Measurements from ENCODE around the gene DCDC2.

The DCDC2 gene

DNA sequence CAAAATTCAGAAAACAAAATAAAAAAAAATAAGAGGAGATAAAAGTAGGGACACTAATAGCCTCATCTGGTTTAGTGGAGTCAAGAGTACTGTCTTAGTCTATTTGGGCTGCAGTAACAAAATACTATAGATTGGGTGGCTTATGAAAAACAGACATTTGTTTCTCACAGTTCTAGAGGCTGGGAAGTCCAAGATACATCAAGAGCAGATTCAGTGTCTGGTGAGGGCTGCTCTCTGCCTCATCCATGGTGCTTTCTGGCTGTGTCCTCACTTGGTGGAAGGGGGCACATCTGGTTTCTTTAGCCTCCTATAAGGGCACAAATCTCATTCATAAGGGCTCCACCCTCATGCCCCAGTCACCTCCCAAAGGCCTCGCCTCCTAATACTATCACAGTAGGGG lies 205.8 kb downstream of the DCDC2 start:
- no peak for DNase-seq (ENCODE audit: low read depth)
- TF ChIP-seq, protein P1, sequence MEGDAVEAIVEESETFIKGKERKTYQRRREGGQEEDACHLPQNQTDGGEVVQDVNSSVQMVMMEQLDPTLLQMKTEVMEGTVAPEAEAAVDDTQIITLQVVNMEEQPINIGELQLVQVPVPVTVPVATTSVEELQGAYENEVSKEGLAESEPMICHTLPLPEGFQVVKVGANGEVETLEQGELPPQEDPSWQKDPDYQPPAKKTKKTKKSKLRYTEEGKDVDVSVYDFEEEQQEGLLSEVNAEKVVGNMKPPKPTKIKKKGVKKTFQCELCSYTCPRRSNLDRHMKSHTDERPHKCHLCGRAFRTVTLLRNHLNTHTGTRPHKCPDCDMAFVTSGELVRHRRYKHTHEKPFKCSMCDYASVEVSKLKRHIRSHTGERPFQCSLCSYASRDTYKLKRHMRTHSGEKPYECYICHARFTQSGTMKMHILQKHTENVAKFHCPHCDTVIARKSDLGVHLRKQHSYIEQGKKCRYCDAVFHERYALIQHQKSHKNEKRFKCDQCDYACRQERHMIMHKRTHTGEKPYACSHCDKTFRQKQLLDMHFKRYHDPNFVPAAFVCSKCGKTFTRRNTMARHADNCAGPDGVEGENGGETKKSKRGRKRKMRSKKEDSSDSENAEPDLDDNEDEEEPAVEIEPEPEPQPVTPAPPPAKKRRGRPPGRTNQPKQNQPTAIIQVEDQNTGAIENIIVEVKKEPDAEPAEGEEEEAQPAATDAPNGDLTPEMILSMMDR (conservative IDR thresholded peaks at IDR 0.05; ENCODE audit: low read length) = no peak

DNA sequence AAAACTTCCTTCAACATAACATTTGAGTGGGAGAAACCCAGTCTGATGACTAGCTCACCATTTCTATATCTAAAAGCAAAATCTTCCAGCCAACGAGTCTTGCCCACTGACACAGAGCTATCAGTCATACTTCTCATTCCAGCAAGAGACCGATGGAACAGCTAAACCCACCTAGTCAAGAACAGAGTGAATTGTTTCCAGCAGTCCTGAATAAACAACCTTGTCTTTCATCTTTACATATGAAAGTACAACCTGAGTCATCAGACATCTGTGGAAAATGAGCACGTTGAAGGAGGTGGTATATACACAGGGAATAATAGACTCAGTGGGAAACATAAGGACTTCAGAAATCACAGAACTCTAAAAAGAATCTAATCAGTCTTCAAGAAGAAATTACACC lies 208.0 kb downstream of the DCDC2 start:
- no peak overlapping the region for H3K4me3 ChIP-seq (ENCODE audit: low read length)
- TF ChIP-seq, protein P1 (conservative IDR thresholded peaks at IDR 0.05; ENCODE audit: low read length) = no peak
- DNase-seq (ENCODE audit: low read depth) = no peak

More for the DNA sequence above, 205.8 kb downstream of the DCDC2 start:
- H3K4me3 ChIP-seq (ENCODE audit: low read length) = no peak overlapping the region

DNA sequence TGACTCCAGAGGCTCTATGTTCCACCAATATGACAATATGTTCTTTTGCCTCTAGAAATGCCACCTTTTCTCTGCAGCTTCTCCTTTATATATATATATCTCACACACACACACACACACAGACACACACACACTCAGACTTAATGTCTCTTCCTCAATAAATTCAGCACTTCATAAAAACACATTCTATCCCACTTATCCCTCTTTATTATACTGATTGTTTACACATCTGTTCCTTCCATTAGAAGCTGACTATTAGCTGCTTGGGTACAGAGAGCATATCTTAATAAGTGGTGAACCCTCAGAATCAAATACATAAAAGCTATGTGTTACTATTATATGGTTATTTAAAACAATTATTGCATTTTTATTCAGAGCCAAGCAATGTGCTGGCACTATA lies 208.6 kb downstream of the DCDC2 start:
- no peak overlapping the region for H3K4me3 ChIP-seq (ENCODE audit: low read length)
- DNase-seq (ENCODE audit: low read depth) = no peak
- TF ChIP-seq, protein P1 (conservative IDR thresholded peaks at IDR 0.05; ENCODE audit: low read length) = no peak

DNA sequence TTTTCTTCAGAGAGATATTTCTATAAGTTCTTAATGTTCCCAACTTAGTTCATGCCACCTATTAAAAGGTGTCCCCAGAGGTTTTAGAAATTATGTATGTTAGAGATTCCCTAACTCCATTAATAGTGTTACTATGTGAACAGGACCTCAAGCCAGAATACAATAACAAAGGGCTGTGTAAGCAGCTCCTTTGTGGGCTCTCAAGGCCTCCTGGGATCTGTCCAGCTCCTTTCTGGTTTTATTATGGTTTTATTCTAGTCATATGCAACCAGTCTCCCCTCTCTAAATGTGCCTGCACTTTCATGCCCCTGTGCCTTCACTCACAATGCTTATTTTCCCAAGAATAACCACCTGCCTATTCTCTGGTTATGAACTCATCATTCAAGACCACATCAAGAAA lies 209.2 kb downstream of the DCDC2 start:
- no peak for DNase-seq (ENCODE audit: low read depth)
- TF ChIP-seq, protein P1 (conservative IDR thresholded peaks at IDR 0.05; ENCODE audit: low read length) = no peak
- H3K4me3 ChIP-seq (ENCODE audit: low read length) = no peak overlapping the region

DNA sequence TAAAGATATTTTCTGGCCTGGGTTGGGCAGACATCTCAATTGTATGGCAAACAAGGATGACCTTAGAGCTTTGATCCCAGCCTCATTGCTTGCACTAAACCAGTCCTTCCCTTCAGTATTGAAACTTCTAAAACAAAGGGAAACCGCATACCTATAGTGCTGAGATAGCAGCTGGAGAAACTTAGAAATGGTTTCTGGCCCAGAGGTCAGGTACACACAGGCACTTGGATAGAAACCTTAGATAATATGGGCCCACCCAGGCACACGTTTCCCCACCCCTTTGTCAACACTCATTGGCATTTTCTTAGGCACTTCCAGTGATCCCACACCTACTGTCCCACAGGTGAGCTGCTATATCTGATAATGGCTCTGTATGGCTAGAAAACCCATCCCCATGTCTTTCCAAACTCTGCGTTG lies 209.7 kb downstream of the DCDC2 start:
- TF ChIP-seq, protein P1 (conservative IDR thresholded peaks at IDR 0.05; ENCODE audit: low read length) = no peak
- DNase-seq (ENCODE audit: low read depth) = no peak
- no peak overlapping the region for H3K4me3 ChIP-seq (ENCODE audit: low read length)

DNA sequence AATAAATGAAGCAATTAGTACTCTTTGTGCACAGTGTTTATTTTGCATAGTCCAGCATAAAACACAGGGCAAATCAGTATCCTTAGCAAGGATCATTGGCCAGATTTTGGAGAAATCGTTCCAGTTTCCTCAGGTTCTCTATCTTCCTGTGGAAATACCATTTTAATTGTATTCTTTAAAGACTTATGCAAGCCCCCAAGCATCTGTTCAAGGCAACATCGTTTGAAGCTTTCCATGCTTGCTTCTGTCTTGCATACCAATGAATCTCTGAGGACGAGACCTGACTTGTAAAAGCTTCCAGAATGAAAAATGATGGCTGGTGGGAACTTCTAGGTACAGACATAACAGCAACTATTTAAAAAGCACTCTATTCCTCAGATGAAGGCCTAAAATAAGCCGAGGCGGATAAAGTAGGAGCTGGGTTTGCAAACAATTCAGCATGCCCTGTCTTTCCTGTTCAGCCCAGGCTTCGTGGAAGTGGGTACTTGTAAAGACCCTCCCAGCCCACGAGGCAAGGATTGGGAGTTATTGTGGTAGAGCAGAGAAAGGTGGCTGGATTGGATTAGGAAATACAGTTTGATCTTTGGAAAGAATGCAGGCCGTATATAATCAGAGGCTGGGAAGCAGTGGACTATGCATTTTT lies 210.2 kb downstream of the DCDC2 start:
- H3K4me3 ChIP-seq (ENCODE audit: low read length) = no peak overlapping the region
- TF ChIP-seq, protein P1 (conservative IDR thresholded peaks at IDR 0.05; ENCODE audit: low read length) = no peak
- DNase-seq (ENCODE audit: low read depth) = no peak

DNA sequence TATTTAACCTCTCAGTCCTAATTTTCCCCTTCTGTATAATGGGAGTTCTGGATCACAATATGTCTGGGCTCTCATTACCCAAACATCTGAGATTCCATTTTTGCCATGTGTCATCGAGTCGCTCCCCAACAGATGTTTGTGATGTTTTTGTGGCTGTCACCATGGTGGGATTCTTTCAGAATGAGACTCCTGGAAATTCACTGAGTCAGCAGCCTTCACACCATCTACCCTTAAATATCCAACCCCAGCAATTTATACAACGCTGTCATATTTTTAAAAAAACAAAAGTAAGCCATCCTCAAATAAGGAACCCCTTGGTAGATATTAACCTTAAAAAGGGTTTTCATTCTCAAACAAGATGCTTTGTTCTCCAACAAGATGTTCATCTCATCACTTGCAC lies 211.0 kb downstream of the DCDC2 start:
- TF ChIP-seq, protein P1 (conservative IDR thresholded peaks at IDR 0.05; ENCODE audit: low read length) = no peak
- H3K4me3 ChIP-seq (ENCODE audit: low read length) = no peak overlapping the region
- DNase-seq (ENCODE audit: low read depth) = no peak

Data from AG10803 (cell line).